Stimulated activated naive CD8-positive, alpha-beta T cell treated with anti-CD3 and anti-CD28 coated beads, Interleukin-15, amount 100 ng/mL, for 72 hours (primary cell): ENCODE results near the gene OCIAD2.
"Not testable (repeated sequence)": the region's sequence is repeated elsewhere in the genome, so short reads cannot be mapped to it uniquely, and the experiment has no call there.

Experiments used
- ATAC-seq: fragments of 150-1000 bp; cut with Tn5 transposase; 2 replicates; pipeline ENCODE4 v1.10.0; 2021; ENCODE audit warnings: mild to moderate bottlenecking, moderate library complexity
- DNase-seq, 2 donors: peaks; one replicate each; pipeline ENCODE4 v3.0.0; 2021 to 2022
- H3K27ac Mint-ChIP-seq, 2 donors: one replicate each; pipeline ENCODE4 v1.8.0; 2022; ENCODE audit warnings: mild to moderate bottlenecking in 2 of 2, mixed read lengths in 2 of 2, moderate library complexity in 2 of 2
- H3K27me3 Mint-ChIP-seq: one replicate; pipeline ENCODE4 v1.8.0; 2022; ENCODE audit warnings: mixed read lengths
- H3K4me1 Mint-ChIP-seq: one replicate; pipeline ENCODE4 v1.8.0; 2022; ENCODE audit warnings: mild to moderate bottlenecking, mixed read lengths
- H3K4me3 Mint-ChIP-seq, 2 donors: one replicate each; pipeline ENCODE4 v1.8.0; 2022; ENCODE audit warnings: mild to moderate bottlenecking in 2 of 2, mixed read lengths in 2 of 2, moderate library complexity in 1 of 2
- H3K9me3 Mint-ChIP-seq, 2 donors: one replicate each; pipeline ENCODE4 v1.8.0; 2022; ENCODE audit warnings: mixed read lengths in 2 of 2

Gene OCIAD2

GRCh38 chr4:48848799-48849198, 57.8 kb downstream of the OCIAD2 start:
- not testable (repeated sequence) for H3K27me3 Mint-ChIP-seq, H3K4me3 Mint-ChIP-seq, H3K9me3 Mint-ChIP-seq, H3K27ac Mint-ChIP-seq, DNase-seq, ATAC-seq, H3K4me1 Mint-ChIP-seq

DNA sequence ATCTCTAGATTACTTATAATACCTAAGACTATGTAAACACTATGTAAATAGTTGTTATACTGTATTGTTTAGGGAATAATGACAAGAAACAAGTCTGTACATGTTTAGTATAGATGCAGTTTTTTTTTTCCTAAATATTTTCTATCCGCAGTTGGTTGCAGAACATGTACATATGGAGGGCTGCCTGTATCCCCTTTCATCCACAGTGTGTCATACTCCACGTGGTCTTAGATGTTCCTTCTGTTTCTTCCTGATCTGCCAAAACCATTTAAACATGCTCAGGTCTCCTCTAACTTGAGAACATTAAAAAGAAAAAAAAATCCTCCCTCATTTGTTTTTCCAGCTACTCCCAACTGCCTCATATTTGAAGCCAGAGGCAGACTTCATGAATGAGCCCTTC, 61.7 kb downstream of the OCIAD2 start:
- Mint-ChIP-seq H3K4me3 (no peak overlapping the region), H3K4me1 (peaks cover 6% of the 10 kb centered on the region), H3K9me3 (no peaks in the 10 kb centered on the region), H3K27me3 (no peaks in the 10 kb centered on the region), H3K27ac (no peak overlapping the region)
- ATAC-seq = no peak
- no peak for DNase-seq

- Mint-ChIP-seq H3K27ac (no peak overlapping the region), H3K9me3 (no peaks in the 10 kb centered on the region), H3K4me3 (no peak overlapping the region), H3K27me3 (no peaks in the 10 kb centered on the region), H3K4me1 (peaks cover 10% of the 10 kb centered on the region)
- ATAC-seq (no peak), DNase-seq (no peak)
These were observed 65.3 kb downstream of the OCIAD2 start for GRCh38 chr4:48841045-48841827.

- no peak for DNase-seq
- H3K4me3 Mint-ChIP-seq = no peak overlapping the region
- H3K4me1 Mint-ChIP-seq = peaks cover 20% of the 10 kb centered on the region
- no peaks in the 10 kb centered on the region for H3K9me3 Mint-ChIP-seq
- H3K27me3 Mint-ChIP-seq = no peaks in the 10 kb centered on the region
- no peak overlapping the region for H3K27ac Mint-ChIP-seq
- ATAC-seq = no peak
These were observed 69.9 kb downstream of the OCIAD2 start for GRCh38 chr4:48836658-48837057.
